OCI-LY1 (cell line): ENCODE data around the gene ESX1.
"Not testable (repeated sequence)": the region's sequence is repeated elsewhere in the genome, so short reads cannot be mapped to it uniquely, and the experiment has no call there.

Experiments used
- H2AFZ ChIP-seq: fragments of 200-600 bp; sonication (generic), shearing (Covaris generic); 2 replicates; pipeline ENCODE4 v1.6.0; 2014; ENCODE audit warnings: antibody characterized with exemption, mild to moderate bottlenecking, low read length
- H3F3A ChIP-seq: fragments of 200-600 bp; sonication (generic), shearing (Covaris generic); 2 replicates; pipeline ENCODE4 v1.6.0; 2014; ENCODE audit warnings: mild to moderate bottlenecking, antibody characterized with exemption, low read length, moderate library complexity; ENCODE audit not compliant: insufficient read depth
- H3K27ac ChIP-seq: fragments of 200-600 bp; sonication (generic); 2 replicates; pipeline ENCODE4 v1.5.1; 2014; ENCODE audit warnings: low read length, mixed run types, mild to moderate bottlenecking, low read depth; ENCODE audit not compliant: poor library complexity, severe bottlenecking
- H3K27me3 ChIP-seq: fragments of 200-600 bp; sonication (generic); 2 replicates; pipeline ENCODE4 v1.6.0; 2014; ENCODE audit warnings: antibody characterized with exemption, mild to moderate bottlenecking, low read length, moderate library complexity; ENCODE audit not compliant: insufficient read depth
- H3K36me3 ChIP-seq: fragments of 200-600 bp; sonication (generic); 2 replicates; pipeline ENCODE4 v1.6.1; 2014; ENCODE audit warnings: mild to moderate bottlenecking, antibody characterized with exemption, low read length, moderate library complexity, mixed read lengths; ENCODE audit not compliant: insufficient read depth
- H3K4me1 ChIP-seq: fragments of 200-600 bp; sonication (generic); 2 replicates; pipeline ENCODE4 v1.5.1; 2014; ENCODE audit warnings: mild to moderate bottlenecking, low read length, moderate library complexity; ENCODE audit not compliant: insufficient read depth, severe bottlenecking
- H3K4me2 ChIP-seq: fragments of 200-600 bp; sonication (generic), shearing (Covaris generic); 2 replicates; pipeline ENCODE4 v1.6.1; 2014; ENCODE audit warnings: low read length
- H3K4me3 ChIP-seq: fragments of 200-600 bp; sonication (generic); 2 replicates; pipeline ENCODE4 v1.5.1; 2014; ENCODE audit warnings: low read length, low read depth, mild to moderate bottlenecking, mixed read lengths; ENCODE audit not compliant: poor library complexity, severe bottlenecking
- H3K79me2 ChIP-seq: fragments of 200-600 bp; shearing (Covaris generic); 2 replicates; pipeline ENCODE4 v1.6.1; 2016; ENCODE audit warnings: mixed run types, low read length, mixed read lengths; ENCODE audit not compliant: insufficient read depth
- H3K9ac ChIP-seq: fragments of 200-600 bp; sonication (generic), shearing (Covaris generic); 2 replicates; pipeline ENCODE4 v1.6.1; 2014; ENCODE audit warnings: mild to moderate bottlenecking, low read length, mixed read lengths
- H3K9me2 ChIP-seq: fragments of 200-600 bp; sonication (generic), shearing (Covaris generic); 2 replicates; pipeline ENCODE4 v1.6.1; 2014; ENCODE audit warnings: low read depth, mild to moderate bottlenecking, low read length, mixed read lengths
- H3K9me3 ChIP-seq: fragments of 200-600 bp; shearing (Covaris generic); 2 replicates; pipeline ENCODE4 v1.6.1; 2014; ENCODE audit warnings: low read length, mixed read lengths
- H4K20me1 ChIP-seq: fragments of 200-600 bp; sonication (generic), shearing (Covaris generic); 2 replicates; pipeline ENCODE4 v1.6.0; 2016; ENCODE audit warnings: mild to moderate bottlenecking, low read length; ENCODE audit not compliant: insufficient read depth
- EZH2 ChIP-seq: fragments of 200-600 bp; sonication (generic), shearing (Covaris generic); IDR thresholded peaks from 2 replicates; pipeline ENCODE4 v1.8.0; 2017; ENCODE audit warnings: borderline replicate concordance, mixed run types, mild to moderate bottlenecking, antibody characterized with exemption, low read length, moderate library complexity, mixed read lengths
- TF ChIP-seq, protein P1 (sequence below): fragments of 200-600 bp; sonication (generic), shearing (Covaris generic); IDR thresholded peaks from 2 replicates; pipeline ENCODE4 v1.5.1; 2017; ENCODE audit warnings: mild to moderate bottlenecking, antibody characterized with exemption, low read length, moderate library complexity, mixed read lengths

The ESX1 gene

DNA sequence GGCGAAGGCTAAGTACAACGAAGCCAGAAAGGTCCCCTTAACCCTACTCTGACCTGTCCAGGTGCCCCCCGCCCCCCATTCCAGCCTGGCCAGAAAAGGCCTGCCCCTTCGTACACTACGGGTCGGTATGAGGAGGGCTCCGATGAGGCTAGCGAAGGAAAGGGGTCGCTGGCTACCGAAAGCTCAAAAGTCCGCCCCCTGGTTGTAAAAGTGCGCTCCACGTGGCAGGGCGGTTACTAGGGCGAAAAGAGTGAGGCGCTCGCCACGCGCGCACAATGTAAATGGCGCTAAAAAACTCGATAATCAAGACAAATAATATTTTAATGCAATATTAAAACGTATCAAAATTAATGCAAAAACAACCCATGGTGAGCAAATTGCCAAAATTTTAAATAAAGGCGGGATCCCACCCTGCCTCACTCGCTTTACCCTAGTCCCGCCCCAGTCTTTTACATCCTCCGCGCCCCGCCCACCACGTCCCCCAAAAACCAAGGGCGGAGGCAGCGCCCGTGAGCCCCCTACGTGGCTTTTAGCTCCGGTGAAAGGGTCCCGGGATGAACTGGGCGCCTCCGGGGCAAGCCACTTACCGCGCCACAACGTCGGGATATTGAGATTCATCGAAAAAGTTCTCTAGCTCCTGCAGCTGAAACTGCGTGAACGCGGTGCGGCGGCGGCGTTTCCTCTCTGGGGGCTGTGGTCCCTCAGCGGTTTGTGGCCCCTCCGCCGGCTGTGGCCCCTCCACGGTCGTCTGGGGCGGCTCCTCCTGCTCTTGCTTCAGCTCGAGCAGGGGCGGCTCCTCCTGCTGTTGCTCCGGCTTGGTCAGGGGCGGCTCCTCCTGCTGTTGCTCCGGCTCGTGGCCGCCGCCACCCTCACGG, 929 bp downstream of the ESX1 start:
- H3K79me2 ChIP-seq: no peaks in the 10 kb centered on the region
- H3K4me1 ChIP-seq: no peaks in the 10 kb centered on the region
- H3K36me3 ChIP-seq: no peaks in the 10 kb centered on the region
- no peak overlapping the region for H3K4me3 ChIP-seq
- no peak overlapping the region for H3K9ac ChIP-seq
- H2AFZ ChIP-seq: no peak overlapping the region
- no peaks in the 10 kb centered on the region for H3K27me3 ChIP-seq
- TF ChIP-seq EZH2: no peak
- TF ChIP-seq, protein P1, sequence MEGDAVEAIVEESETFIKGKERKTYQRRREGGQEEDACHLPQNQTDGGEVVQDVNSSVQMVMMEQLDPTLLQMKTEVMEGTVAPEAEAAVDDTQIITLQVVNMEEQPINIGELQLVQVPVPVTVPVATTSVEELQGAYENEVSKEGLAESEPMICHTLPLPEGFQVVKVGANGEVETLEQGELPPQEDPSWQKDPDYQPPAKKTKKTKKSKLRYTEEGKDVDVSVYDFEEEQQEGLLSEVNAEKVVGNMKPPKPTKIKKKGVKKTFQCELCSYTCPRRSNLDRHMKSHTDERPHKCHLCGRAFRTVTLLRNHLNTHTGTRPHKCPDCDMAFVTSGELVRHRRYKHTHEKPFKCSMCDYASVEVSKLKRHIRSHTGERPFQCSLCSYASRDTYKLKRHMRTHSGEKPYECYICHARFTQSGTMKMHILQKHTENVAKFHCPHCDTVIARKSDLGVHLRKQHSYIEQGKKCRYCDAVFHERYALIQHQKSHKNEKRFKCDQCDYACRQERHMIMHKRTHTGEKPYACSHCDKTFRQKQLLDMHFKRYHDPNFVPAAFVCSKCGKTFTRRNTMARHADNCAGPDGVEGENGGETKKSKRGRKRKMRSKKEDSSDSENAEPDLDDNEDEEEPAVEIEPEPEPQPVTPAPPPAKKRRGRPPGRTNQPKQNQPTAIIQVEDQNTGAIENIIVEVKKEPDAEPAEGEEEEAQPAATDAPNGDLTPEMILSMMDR: no peak
- H3K4me2 ChIP-seq: no peak overlapping the region
- no peaks in the 10 kb centered on the region for H3K9me3 ChIP-seq
- no peak overlapping the region for H3K27ac ChIP-seq
- no peaks in the 10 kb centered on the region for H4K20me1 ChIP-seq
- no peaks in the 10 kb centered on the region for H3K9me2 ChIP-seq
- H3F3A ChIP-seq: no peaks in the 10 kb centered on the region

DNA sequence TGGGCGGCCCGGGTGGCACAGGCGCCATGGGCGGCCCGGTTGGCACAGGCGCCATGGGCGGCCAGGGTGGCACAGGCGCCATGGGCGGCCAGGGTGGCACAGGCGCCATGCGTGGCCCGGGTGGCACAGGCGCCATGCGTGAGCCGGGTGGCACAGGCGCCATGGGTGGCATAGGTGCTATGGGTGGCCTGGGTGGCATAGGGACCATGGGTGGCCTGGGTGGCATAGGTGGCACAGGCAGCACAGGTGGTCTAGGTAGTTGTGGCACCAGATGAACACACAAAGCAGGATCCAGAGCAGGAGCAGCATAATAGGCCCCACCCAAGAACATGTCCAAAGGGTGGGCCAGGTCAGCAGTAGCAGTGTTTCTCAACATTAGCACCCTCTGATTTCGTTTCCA, 4.3 kb downstream of the ESX1 start:
- Histone ChIP-seq H3F3A (no peaks in the 10 kb centered on the region), H4K20me1 (no peaks in the 10 kb centered on the region), H3K9ac (no peak overlapping the region), H3K4me3 (no peak overlapping the region), H3K4me1 (no peaks in the 10 kb centered on the region), H2AFZ (no peak overlapping the region), H3K27me3 (no peaks in the 10 kb centered on the region), H3K4me2 (no peak overlapping the region), H3K79me2 (no peaks in the 10 kb centered on the region), H3K9me3 (no peaks in the 10 kb centered on the region), H3K36me3 (no peaks in the 10 kb centered on the region), H3K9me2 (no peaks in the 10 kb centered on the region), H3K27ac (no peak overlapping the region)
- TF ChIP-seq, protein P1: no peak
- TF ChIP-seq EZH2: no peak

DNA sequence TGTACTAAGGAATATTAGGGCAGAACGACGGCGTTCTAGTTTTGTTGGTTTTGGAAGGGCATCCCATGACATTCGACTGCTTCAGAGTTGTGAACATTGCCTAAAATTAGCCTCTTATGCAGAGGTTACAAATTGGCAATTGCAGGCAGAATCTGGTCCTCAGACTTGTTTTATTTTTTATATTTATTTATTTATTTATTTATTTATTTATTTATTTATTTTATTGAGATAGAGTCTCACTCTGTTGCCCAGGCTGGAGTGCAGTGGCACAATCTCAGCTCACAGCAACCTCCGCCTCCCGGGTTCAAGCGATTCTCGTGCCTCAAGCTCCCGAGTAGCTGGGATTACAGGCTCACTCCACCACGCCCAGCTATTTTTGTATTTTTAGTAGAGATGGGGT, 24.7 kb downstream of the ESX1 start:
- not testable (repeated sequence) for H3K4me1 ChIP-seq, H3K4me3 ChIP-seq

DNA sequence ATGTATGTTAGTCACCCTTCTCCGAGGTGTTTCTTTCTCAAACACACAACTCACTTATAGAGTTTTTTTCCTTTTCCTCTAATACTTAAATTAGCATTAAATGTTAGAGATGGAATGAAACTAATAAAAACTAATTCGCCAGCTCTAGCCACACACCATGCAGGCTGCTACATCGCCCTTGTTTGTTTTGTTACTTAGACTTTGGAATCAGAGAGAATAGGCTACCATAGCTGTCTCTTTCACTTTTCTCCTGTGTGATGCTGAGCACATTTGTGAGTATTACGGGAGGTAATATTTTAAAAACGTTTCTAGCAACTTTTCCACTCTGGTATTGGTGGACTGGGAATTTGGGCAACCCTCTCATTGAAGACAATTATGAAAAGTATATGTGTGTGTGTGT, 43.5 kb downstream of the ESX1 start:
- Histone ChIP-seq H3F3A (no peaks in the 10 kb centered on the region), H3K9me3 (no peaks in the 10 kb centered on the region), H3K79me2 (no peaks in the 10 kb centered on the region), H3K27ac (no peak overlapping the region), H3K36me3 (no peaks in the 10 kb centered on the region), H3K4me3 (no peak overlapping the region), H3K4me1 (no peaks in the 10 kb centered on the region), H3K27me3 (no peaks in the 10 kb centered on the region), H3K4me2 (no peak overlapping the region), H4K20me1 (no peaks in the 10 kb centered on the region), H2AFZ (no peak overlapping the region), H3K9me2 (no peaks in the 10 kb centered on the region), H3K9ac (no peak overlapping the region)
- TF ChIP-seq EZH2: no peak
- TF ChIP-seq, protein P1: no peak

More for the DNA sequence above, 24.7 kb downstream of the ESX1 start:
- not testable (repeated sequence) for H3K36me3 ChIP-seq, H3K9me2 ChIP-seq, H3K9me3 ChIP-seq, H4K20me1 ChIP-seq, H3K4me2 ChIP-seq, H2AFZ ChIP-seq, H3K27ac ChIP-seq, H3K9ac ChIP-seq, H3K27me3 ChIP-seq, H3F3A ChIP-seq, H3K79me2 ChIP-seq
